Frontal cortex (tissue), 4 donors: ENCODE results near the gene IGLON5. TPM values are rescaled to one million over a fixed set of nuclear protein-coding genes. Genes with fewer than 3 reads are reported as not detected.
A peak's percentile ranks its signal among the peaks of the same experiment; 100 is the strongest.

ENCODE experiments used
- DNase-seq, 2 donors: peaks; one replicate each; pipeline ENCODE4 v3.0.0; 2012; ENCODE audit warnings: low spot score in 2 of 2
- FAIRE-seq: peaks from 2 replicates; lab custom pipeline; 2012; peaks lifted over from hg19 to GRCh38; lab: Jason Lieb, UNC
- total RNA-seq: library from RNA; depleted of rRNA; stranded (reverse); fragments of >200 nt; gene quantifications from one replicate; pipeline ENCODE4 v1.2.3, GENCODE V29; 2014
- donor health status: control.
- donor health status: control.
- donor health status: control.

IGLON5 gene
- total RNA-seq, 1 donor from 2014 or later, result 4.1 TPM

DNA sequence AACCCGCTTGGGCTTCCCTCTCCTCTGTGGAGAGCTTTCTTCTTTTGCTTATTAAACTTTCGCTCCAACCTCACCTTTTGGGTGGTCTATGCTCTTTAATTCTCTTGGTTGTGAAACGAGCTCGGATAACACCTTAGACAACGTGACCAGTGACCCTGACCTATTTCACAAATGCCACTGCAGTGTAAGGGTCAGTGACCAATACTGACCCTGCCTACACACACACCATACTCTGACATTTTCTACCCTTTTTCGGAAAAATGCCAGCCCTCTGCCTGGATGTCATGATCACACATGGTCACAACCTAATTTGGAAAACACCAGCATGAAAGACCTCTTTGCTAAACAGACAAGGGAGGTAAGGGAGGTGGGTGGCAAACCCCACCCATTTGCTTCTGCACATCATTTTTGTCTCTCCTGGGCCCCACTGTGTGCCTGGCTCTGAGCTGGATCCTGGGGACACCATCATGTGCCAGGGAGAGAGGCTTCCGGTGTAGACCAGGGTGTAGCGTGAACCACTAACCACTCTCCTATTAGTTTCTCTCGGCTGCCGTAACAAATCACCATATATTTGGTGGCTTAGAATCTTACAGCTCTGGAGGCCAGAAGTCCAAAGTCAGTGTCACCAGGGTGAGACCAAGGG is 44.8 kb downstream of the IGLON5 start:
- DNase-seq (no peak), FAIRE-seq (no peak)

DNA sequence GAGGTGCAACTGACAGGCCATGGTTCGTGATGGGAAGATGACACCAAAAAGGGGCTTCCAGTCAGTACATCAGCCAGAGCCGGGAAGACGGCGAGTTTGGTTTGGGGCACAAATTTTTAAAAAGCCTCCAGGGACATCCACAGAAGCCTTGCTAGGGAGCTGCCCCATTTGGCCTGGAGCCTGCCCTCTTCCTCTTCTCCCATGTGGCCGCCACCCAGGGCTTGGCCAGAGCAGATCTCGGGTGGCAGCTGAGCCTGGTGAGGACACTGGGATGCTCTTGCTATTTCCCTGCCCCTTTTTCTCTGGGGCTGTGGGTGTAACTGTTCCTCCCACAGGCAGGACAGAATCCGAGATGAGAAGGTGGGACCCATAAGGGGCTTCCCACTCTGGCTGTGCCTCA is 46.5 kb downstream of the IGLON5 start:
- no peak for FAIRE-seq

DNA sequence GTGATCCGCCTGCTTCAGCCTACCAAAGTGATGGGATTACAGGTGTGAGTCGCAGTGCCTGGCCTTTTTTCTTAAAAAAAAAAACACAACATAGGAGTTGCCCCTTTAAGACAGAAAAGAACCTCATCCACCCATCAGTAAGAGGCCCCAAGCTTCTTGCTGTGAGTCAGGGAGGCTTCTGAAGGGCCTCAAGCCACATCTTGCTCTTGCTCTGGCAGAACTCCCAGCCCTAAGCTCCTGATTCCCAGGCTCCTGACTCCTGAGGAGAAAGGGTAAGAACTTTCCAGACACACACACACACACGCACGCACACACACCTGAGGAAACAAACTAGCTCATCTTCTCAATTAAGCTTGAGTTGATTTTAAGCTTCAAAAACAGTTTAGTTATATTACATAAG is 47.9 kb downstream of the IGLON5 start:
- no peak for FAIRE-seq

More for the DNA sequence above, 46.5 kb downstream of the IGLON5 start:
- no peak for DNase-seq

GRCh38 chr19:51361239-51361638 is 49.8 kb downstream of the IGLON5 start:
- no peak for FAIRE-seq
- no peak for DNase-seq

More for the DNA sequence above, 47.9 kb downstream of the IGLON5 start:
- DNase-seq, result no peak

- FAIRE-seq (no peak), DNase-seq (peak in 1 of 2 donors; percentile 49)
These were observed 53.0 kb downstream of the IGLON5 start for GRCh38 chr19:51364200-51365106.

GRCh38 chr19:51365211-51365964 is 53.9 kb downstream of the IGLON5 start:
- DNase-seq (no peak), FAIRE-seq (no peak)

GRCh38 chr19:51365965-51366388 is 54.5 kb downstream of the IGLON5 start, which contains the start of gene ETFB:
Gene ETFB (minus strand): TSS chr19:51366388. CDS start chr19:51366326, 62 bp downstream.
- DNase-seq (no peak), FAIRE-seq (no peak)

DNA sequence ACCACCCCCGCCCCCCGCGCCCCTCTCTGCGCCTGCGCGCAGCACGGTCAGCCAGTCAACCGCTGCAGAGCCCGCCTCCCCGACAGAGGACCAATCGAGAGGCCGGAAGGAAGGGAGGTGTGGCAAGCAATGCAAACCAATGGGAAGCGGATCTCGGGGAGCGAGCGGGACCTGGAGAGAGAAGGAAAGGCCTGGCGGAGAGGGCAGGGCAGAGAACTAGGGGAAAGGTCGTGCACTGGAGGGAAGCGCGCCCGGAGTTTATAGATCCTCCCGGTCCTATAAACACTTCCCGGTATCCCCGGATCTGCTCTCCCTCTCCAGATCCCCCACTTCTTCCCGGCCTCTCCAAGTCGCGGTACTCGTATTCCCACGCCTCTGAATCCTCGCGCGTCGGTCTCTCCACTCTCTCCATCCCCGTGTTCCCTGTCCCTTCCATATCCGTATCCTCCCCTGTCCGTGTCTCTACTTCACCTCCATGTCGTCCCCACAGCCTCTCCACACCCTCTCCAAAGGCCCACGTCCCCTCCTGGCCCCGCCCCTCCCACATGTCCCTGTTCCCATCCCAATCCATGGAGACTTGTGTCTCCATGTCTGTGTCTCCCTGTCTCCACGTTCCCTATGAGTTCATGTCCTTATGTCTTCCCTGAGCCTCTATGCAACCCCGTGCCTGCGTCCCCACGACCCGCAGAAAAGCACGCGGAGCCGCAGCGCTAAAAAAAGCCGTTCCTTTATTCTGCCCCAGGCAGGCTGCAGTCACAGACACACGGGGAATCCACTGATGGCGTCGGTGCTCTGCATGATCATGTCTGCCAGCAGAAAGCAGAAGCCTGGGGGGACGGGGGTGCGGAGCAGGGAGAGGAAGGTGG is 55.2 kb downstream of the IGLON5 start:
- FAIRE-seq, result no peak
- DNase-seq, result peak; percentile 92 to 96

GRCh38 chr19:51367255-51367564 is 55.8 kb downstream of the IGLON5 start:
- FAIRE-seq, result no peak

DNA sequence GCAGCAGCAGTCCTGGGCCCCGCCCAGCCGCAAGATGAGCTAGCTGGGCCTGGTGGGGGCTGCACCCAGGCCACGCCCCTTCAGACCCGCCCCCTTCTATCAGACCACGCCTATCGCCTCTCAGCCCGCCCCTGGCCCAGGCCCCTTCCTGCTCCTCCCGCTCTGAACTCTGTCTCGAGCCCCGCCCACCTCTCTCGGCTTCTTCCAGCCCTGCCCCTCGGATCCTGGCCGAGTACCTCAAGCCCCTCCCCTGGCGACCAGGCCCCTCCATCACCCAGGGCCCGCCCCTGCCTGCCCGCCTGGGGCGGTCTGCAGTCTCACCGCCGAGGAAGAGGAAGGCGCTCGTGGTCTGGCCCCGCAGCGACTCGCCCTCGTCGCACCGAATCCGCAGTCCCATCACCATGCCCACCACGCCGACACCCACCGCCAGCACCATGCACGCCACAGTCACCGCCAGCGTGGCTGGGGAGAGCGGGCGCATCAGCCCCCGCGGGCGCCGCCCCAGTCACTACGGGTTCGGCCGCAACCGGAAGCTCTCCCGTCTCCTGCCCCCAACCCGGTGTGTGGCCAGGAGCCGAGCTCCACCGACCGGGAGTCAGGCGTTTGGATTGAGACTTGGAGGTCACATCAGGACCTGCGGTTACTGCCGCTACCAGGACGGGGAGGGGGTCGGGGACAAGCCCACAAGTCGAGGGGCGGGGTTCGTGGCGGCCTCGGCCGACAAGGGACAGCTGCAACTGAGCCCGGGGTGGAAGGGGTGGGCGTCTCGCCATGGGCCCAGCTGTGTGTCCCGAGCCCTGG is 56.3 kb downstream of the IGLON5 start:
- no peak for FAIRE-seq

More at GRCh38 chr19:51367255-51367564, 55.8 kb downstream of the IGLON5 start:
- DNase-seq, result no peak

GRCh38 chr19:51368366-51369282 is 57.2 kb downstream of the IGLON5 start, which contains the start of gene CLDND2:
Gene CLDND2 (minus strand): TSS chr19:51369003. CDS start chr19:51368577, 426 bp downstream.
- no peak for FAIRE-seq
- DNase-seq, result peak in 1 of 2 donors; percentile 53

More for the DNA sequence above, 56.3 kb downstream of the IGLON5 start:
- peak; percentile 95 to 99 for DNase-seq

DNA sequence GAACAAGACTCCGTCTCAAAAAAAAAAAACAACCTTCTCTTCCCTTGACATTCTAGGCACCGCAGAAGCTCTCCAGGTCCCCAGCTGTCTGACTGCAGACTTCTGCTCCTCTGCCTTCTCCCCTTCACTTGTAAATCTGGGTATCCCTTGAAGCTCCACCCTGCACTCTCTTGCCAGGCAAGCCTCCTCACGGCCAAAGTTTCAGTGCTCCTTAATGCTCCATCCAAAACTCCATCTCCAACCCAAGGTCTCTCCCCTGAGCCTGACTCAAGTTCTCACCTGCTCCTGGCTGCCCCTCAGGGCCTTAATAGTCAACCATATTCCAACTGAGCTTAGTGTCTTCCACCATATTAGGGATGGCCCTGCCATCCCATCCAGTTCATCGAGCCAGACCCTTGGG is 58.8 kb downstream of the IGLON5 start:
- DNase-seq (no peak), FAIRE-seq (no peak)

GRCh38 chr19:51371186-51371690 is 59.8 kb downstream of the IGLON5 start:
- FAIRE-seq, result no peak
- DNase-seq, result no peak

DNA sequence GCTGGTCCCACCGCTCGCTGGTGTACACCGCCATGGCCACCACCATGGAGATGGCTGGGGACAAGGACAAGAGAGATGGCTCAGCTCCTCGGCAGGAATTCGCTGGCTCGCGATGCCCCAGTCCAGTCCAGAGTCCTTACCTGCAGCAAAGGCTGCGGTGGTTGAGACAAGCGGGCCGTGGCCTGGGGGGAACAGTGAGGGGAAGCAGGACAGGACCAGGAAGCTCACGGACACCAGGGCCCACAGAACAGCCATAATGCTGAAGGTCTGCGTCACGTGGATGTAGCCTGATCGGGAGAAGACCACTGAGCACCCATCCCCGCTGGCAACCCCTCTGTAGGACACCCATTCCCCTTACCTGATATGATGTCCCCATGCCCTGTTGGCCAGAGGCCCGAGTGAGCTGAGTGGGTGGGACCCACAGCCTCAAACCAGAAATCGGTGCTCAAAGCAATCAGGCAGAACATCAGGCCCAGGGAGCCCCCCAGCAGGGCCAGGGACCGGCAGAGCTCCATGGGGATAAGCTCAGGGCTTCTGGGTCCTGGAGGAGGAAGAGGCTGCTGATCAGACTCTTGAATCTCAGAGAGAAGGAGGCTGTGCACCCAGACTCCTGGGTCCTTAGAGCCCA is 60.7 kb downstream of the IGLON5 start:
- no peak for FAIRE-seq
- DNase-seq, result no peak

GRCh38 chr19:51372649-51373504 is 61.4 kb downstream of the IGLON5 start, which contains the start of gene NKG7:
Gene NKG7 (minus strand): TSS chr19:51372654. CDS start chr19:51372535, 119 bp downstream.
- no peak for FAIRE-seq
- DNase-seq, result no peak
